ENCODE results near the gene CD160.
A peak's percentile ranks its signal among the peaks of the same experiment; 100 is the strongest.
"Not testable (repeated sequence)": the region's sequence is repeated elsewhere in the genome, so short reads cannot be mapped to it uniquely, and the experiment has no call there.

Gene CD160

DNA sequence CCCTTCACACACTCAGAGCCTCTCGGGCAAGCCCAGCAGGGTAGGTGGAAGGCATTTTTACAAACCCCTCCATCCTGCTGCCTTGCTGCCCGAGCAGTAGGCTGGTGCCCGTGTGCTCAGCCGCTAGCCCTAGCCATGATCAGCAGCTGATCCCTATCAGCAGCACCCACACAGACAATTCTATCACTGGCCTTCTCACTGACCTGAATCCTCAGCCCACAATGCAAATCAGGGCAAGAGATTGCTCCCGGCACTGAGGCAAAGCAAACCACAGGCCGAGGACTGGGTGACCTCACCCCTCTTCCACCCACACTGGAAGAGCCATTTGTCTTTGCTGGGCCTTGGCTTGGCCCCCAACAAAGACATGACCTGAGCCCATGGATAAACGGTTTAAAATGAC lies 11.2 kb upstream of the CD160 start:
- DNase-seq = no peak

DNA sequence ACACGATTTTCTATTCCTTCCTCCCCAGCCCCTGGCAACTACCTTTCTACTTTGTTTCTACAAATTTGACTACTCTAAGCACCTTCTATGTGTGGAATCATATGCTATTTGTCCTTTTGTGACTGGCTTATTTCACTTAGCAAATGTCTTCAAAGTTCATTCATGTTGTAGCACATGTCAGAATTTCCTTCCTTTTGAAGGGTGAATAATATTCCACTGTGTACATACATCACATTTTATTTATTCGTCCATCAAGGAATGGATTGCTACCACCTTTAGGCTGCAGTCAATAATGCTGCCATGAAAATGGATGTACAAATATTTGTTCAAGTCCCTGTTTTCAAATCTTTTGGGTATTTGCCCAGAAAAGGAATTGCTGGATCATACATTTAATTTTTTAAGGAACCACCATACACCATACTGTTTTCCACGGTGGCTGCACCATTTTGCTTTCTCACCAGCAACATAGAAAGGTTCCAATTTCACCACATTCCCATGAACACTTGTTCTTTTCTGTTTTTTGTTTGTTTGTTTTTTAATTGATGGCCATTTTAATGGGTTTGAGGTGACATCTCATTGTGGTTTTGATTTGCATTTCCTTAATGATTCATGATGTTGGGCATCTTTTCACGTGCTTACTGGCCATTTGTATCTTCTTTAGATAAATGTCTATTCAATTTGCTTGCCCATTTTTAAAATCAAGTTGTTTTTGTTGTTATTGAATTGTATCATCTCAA lies 8.8 kb upstream of the CD160 start:
- DNase-seq = no peak

DNA sequence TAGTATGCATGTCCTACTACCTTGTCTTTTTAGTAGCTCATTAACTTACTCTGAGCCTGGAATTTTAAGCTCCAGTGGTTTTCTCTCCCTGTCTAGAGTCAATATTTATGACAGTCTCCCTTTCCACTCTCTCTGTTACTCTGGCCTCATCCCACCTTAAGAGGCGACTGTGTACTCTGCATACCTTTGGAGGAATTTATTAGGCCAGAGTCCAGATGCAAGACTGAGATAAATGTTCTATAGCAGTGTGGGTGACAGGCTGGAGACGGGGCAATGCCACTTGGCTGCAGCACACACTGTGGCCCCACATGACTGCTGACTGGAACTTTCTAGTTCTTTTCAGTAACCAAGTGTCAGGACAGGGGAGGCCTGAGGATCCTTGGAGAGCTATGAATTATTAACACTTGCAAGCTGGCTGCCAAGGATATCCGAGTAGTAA lies 8.1 kb upstream of the CD160 start:
- DNase-seq = no peak

DNA sequence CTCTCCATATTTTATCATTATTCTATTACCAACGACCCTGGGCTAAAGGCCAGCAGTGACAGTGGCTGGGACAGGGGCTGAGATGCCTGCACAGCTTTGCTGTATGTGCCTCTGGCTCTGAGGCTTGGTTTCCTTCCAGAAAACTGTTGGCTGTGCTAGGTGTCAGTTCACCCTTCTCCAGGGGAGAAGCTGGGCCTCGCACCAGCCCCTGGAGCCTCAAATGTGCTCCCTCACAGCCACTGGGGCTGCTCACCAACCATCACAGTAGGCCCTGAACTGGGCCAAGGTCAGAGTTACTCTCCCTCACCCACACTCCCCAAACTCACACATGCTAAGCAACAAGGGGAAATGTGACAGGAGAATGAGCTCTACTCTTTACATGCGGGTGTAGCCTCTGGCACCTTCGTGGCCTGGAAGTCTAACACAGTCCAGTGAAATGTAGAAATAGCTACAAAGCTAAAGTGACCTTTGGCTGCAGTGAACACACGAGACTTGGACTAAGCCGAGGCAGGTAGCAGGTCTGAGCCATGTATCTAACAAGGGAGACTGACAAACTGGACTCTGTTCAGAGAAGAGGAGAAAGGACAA lies 4.7 kb upstream of the CD160 start:
- DNase-seq = no peak

DNA sequence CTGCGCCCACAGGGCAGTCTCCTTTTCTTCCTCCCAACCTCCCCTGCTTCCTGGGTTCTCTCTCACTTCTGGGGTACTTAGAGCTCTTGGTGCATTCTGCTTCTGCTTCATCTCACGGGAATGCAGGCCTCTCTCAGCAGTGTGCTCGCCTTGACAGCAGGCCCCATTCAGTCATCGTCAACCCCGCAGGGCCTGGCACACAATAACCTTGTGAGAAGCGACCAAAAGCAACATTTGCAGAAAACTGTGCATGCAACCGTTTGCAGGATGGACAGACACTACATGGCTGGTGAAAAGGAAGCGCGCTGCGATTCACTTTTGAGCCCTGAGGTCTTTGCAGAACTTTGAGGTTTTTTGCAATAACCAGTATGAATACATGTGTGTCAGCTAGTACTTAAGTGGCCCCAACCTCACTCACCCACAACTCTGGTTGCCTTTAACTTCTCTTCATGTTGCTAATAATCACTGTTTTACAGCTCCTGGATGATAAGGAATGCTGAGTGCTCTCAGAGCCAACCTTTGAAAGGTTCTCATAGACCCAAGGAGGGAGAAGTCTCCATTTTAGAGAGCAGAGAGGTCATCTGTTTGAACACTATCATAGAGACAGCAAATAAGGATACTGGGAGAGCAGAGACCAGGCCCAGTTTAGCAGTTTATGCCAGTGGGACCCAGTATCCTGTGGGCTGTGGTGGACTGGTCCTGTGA lies 2.5 kb upstream of the CD160 start:
- DNase-seq = no peak

DNA sequence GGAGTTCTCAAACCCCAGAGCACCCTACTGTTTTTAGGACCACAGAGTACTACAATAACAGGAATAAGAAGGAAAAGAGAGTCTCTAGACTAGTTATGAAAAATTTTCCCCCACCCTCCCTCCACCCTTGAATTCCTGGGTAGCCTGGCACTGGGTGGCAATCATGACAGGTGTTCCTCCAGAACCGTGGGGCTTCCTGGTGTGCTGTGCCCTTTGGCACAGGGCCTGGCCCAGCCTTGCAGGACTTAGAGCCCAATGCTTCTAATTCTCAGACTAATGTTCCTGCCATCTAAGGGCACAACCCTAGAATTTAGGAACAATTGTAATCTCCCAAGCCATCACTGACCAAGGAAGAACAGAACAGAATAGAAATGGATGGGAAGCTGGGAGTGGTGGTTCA lies 1.5 kb upstream of the CD160 start:
- no peak for DNase-seq

DNA sequence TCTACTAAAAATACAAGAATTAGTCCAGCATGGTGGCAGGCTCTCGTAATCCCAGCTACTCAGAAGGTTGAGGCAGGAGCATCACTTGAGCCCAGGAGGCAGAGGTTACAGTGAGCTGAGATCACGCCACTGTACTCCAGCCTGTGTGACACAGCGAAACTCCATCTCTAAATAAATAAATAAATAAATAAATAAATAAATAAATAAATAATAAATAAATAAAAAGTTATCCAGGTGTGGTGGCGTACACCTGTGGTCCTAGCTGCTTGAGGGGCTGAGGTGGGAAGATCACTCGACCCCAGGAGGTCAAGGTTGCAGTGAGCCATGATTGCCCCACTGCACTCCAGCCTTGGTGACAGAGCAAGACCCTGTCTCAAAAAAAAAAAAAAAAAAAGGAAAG lies 834 bp upstream of the CD160 start:
- DNase-seq = not testable (repeated sequence)

DNA sequence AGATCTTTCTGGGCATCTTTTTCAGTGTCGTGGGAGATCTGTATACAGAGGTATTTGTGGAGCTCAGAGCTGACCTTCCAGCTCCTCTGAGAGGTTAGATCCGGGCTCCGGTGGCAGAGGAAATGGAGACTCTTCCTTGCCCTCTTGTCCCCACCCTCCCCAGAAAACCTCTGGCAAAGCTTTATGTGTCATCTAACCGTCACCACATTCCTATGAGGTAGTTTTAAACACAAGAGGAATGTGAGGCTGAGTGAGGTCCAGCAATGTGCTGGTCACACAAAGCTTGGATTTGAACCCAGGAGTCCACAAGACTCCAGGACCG lies 1.2 kb downstream of the CD160 start:
- DNase-seq = no peak

DNA sequence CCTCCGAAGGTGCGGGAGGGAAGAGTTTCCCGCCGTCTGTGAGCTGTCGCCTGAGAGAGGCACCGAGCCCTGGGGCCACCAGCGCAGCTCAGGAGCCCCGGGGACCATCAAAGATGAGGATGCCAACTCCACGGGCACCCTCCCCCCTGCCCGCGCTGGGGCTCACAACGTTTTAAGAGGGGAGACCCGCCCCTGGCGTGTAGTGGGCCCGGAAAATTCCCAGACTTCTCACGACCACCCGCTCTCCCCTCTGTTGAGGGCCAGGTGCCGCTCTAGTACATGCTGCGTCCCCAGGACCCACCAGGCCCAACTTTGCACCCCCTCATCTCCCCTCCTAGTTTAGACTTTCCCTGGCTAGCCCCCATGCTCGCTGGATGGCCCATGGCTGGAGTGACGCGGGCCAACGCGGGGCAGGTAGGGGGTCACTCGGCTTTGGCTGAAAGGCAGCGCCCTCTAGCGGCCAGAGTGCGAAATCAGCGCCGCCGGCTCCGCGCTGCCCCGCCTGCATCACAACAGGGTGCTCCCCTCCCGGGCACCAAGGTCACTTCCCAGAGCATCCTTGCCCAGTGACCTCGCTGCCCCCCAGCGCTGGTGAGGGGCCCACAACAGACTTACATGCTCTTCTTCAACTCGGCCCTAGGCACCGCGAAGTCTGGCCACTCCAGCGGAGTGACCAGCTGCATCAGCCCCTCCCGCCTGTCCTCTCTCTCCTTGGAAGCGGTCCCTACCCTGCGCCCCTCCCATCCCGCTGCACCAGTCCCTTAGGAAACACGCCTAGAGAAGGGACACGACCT lies 1.8 kb downstream of the CD160 start:
- peak in 51 of 58 donors; percentile 2 to 79 (median 33) for DNase-seq

DNA sequence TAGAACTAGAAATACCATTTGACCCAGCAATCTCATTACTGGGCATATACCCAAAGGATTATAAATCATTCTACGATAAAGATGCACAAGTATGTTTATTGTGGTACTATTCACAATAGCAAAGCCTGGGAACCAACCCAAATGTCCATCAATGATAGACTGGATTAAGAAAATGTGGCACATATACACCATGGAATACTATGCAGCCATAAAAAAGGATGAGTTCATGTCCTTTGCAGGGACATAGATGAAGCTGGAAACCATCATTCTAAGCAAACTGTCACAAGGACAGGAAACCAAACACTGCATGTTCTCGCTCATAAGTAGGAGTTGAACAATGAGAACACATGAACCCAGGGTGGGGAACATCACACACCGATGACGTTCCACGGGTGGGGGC lies 6.9 kb downstream of the CD160 start:
- not testable (repeated sequence) for DNase-seq

DNA sequence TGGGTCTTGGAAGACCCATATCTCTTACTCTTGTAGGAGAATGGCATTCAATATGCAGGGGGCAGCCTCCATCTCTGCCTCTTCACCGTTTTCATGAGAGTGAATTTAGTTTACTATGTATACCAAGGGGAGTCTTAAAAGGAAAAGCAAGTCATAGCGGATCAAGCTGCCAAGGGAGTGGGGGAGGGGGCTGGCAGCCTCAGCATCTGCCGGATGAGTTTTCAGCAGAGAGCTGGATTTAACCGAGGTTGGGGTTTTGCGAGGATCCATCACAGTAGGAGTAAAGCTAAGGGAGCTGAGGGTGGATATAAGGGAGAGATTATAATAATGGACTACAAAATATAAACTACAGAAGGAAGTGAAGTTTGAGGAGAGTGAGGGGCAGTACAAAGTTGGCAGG lies 9.9 kb downstream of the CD160 start:
- DNase-seq = no peak

DNA sequence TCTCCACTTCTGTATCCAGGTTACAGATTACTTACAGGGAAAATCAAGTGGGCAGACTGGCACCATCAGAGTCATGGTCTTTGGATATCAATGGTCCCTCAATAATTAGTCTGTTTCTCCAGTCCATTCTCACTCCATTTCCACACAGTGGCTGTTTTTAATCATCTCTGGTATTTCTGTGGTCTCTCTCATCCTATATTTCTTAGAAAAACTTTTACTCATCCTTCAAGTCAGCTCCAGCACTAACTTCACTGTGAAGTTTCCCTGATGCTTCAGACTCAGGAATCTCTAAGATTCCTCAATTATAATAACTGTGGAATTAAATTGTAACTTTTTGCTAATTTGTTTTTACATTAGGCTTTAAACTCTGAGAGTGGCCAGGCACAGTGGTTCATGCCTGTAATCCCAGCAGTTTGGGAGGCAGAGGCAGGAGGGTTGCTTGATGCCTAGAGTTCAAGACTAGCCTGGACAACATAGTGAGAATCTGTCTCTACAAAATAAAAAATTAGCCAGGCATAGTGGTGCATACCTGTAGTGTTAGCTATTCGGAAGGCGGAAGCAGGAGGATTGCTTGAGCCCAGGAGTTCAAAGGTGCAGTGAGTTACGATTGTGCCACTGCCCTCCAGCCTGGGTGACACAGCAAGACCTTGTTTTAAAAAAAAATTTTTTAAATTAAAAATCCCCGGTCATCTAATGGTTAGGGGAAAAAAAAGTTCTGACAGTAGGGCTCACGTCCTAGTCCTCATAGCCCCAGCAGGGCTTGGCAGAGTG lies 10.6 kb downstream of the CD160 start:
- DNase-seq = no peak

DNA sequence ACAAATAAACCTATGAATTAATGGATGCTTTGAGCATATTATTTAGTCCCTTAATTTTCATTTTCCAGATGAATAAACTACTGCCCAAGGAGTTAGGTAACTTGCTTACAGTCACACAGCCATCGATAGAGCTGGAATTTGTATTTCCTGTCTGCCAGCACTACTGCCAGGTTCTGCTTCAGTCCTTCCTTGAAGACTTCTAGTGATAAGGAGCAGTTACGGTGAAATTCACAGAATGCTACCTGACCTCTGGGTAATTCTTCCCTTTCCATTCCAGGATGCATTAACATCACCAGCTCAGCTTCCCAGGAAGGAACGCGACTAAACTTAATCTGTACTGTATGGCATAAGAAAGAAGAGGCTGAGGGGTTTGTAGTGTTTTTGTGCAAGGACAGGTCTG lies 11.2 kb downstream of the CD160 start:
- no peak for DNase-seq

DNA sequence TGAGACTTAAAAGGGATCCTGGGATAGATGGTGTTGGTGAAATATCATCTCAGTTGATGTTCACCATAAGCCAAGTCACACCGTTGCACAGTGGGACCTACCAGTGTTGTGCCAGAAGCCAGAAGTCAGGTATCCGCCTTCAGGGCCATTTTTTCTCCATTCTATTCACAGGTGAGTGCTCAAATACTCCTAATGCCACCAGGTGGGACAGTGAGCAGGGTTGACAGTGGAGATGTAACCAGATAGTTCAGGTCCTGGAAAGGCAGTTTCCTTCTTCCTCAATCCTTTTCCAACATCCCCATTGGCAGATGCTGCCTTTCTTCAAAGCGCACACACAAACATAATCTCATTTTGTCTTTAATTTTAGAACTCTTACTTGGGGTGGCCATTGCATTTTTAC lies 11.6 kb downstream of the CD160 start:
- DNase-seq = no peak

DNA sequence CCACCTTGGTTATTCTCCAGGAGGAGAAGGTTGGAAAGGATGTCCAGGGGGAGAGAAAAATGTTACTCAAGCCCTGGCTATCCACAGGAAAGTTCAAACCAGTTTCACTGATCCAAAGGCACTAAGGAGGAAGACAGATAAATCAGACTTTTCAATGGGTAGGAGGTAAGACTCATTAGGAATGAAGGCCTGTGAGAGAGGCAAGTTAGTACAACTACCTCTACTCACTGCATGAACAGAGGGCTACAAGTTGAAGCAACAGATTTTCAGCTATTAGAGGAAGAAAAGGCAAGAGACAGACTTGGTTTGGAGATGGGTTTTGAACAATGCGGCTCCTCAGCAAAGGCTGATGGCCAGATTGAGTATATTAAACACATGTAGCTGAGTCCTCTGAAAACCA lies 16.9 kb downstream of the CD160 start:
- no peak for DNase-seq

DNA sequence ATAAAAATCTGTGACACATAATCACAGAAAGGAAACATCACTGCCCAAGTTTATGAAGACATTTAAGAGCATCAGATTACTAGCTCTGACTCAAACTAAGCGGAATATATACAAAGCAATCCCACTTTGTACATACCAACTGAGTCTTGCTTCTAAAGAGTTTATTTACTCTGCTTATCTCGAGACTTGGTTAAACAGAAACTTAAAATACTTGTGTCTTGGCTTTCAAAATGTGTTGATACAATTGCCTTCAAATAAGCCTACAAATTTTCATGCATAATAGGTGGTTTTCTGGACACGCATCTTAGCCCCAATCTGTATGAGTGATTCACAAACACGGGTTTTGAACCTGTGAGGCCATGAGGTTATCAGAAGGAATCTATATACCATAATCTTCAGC lies 21.0 kb downstream of the CD160 start:
- no peak for DNase-seq

DNA sequence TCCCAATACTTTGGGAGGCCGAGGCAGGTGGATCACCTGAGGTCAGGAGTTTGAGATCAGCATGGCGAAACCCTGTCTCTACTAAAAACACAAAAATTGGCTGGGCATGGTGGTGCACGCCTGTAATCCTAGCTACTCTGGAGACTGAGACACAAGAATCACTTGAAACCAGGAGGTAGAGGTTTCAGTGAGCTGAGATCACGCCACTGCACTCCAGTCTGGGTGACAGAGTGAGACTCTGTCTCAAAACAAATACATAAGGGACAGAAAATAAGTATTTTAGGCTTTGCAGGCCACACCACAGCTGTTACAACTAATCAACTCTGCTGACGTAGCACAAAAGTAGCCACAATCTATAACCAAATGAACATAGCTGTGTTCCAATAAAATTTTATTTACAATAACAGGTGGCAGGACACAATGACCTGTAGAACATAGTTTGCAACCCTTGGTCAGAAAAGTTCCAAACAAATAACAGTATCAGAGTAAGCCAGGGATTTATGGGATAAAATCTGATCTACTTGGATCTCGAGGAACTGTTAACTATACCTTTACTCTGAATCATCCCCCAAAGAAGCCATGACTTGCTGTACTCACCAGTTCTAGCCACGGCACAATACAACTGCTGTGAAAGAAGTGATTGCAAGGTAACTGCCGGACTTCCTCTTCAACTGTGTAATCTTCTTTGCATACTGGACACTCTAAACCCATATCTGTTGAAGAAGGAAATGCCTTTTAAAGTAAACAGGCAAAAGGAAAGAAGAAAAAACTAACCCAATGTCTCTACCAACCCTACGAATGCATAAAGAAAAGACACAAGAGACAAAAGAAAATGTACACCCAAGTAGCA lies 28.3 kb downstream of the CD160 start:
- no peak for DNase-seq

DNA sequence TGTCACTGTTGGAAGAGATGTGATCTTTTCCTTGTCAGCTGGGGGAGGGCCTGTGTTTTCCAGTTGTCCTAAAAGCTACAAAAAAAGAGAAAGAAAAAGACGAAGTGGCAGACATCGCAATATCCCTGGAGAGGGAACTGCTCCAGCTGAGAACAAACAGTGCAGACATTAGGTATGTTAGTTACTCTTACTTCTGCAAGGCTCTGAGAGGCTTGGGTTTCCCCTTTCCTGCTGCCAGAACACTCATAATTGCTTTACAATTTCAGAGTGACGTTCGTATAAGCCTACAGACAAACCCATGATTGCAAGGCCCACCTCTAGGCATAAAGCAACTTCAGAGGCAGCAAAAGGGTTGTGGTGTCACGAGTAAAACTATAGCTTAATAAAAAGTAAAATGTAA lies 31.1 kb downstream of the CD160 start:
- DNase-seq = no peak

DNA sequence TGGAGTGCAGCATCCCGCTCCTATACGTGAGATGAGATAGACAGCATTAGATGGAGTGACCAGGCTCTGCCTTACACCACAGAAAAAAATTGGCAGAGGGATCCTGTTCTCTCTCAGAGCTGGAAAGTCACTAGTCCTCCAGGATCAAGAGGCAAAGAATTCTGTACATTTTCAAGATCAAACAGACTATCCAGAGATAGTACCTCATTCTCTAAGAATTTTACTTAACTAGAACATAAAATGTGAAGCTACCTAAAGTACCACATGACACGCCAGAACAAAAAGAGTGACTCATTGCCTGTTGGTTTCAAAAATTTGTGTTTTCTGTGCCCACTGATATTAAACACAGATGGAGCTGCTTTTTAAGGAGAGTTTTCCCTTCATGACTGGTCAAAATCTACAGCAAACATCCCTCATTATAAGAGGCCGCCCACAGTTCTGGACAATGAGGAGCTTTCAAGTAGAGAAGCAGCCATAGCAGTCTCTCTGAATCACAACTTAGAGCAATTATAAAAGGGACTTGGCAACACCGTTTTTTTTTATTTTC lies 32.3 kb downstream of the CD160 start:
- DNase-seq = peak in 36 of 58 donors; percentile 1 to 79 (median 14)

DNA sequence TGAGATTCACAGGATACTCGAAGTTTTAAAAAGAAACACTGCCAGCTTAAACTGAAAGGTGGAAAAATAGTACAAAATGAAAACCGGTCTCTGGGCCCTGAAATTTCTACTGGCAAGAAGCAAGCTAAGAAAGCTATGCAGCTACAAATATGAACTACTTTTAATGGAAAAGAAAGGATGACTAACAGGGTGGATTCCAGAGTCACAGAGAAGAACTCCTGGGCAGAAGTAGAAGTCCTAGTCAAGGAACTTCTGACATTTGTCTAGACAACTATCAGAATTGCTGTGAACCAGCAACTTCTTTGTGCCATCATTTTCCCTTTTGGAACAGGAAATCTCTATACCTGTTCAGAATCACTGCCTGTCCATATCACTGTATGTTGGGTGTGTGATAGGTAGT lies 38.1 kb downstream of the CD160 start:
- no peak for DNase-seq

All from anterior cingulate cortex (tissue), 58 donors.